PC-3 (cell line): Measurements from ENCODE around the gene CHAT.

Experiments
- EZH2 ChIP-seq: fragments of 300-600 bp; sonication (generic); IDR thresholded peaks from one replicate; pipeline ENCODE4 v1.6.1; 2017; ENCODE audit warnings: antibody characterized with exemption, mild to moderate bottlenecking, low read length; ENCODE audit not compliant: unreplicated experiment
- EZH2phosphoT487 ChIP-seq: fragments of 300-600 bp; sonication (generic); IDR thresholded peaks from 2 replicates; pipeline ENCODE4 v1.6.1; 2018; ENCODE audit warnings: mild to moderate bottlenecking, antibody characterized with exemption, low read length, borderline replicate concordance
- TF ChIP-seq, protein P1 (sequence below): fragments of 300-600 bp; sonication (generic); conservative IDR thresholded peaks from 2 replicates; pipeline ENCODE4 v1.5.1; 2017; ENCODE audit warnings: antibody characterized with exemption, low read depth, mild to moderate bottlenecking, low read length

DNA sequence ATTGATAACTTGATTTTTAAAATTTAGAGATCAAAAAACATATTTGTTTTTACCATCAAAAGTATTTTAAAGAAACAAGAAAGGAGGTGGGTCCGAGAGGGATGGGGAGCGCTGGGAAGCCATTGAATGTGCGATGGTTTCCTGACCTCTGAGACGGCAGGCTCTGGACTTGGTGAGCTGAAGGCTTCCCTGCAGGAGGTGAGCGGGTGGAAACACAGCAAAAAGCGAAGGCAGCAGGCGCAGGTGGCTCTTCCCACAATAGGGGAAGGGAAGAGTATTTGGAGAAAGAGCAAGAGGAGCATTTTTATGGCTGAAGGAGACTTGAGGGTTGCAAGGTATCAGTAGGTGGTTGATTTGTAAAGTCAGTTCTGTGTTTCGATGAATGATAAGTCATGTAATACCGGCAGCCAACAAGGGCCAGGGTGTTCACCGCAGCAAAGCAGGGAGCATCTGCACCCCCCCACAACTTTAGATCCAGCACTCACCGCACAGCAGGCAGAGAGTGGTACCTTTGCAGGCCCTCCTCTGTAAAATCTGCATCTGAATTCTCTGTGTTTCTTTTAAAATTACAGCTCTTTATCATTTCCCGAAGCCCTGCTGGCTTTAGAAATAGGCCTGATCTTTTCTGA, 76.2 kb downstream of the CHAT start:
- TF ChIP-seq, protein P1, sequence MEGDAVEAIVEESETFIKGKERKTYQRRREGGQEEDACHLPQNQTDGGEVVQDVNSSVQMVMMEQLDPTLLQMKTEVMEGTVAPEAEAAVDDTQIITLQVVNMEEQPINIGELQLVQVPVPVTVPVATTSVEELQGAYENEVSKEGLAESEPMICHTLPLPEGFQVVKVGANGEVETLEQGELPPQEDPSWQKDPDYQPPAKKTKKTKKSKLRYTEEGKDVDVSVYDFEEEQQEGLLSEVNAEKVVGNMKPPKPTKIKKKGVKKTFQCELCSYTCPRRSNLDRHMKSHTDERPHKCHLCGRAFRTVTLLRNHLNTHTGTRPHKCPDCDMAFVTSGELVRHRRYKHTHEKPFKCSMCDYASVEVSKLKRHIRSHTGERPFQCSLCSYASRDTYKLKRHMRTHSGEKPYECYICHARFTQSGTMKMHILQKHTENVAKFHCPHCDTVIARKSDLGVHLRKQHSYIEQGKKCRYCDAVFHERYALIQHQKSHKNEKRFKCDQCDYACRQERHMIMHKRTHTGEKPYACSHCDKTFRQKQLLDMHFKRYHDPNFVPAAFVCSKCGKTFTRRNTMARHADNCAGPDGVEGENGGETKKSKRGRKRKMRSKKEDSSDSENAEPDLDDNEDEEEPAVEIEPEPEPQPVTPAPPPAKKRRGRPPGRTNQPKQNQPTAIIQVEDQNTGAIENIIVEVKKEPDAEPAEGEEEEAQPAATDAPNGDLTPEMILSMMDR, result no peak
- no peak for TF ChIP-seq EZH2
- no peak for TF ChIP-seq EZH2phosphoT487
